BJ (cell line): ENCODE data around the gene LRRC71. TPM values are rescaled to one million over a fixed set of nuclear protein-coding genes. Genes with fewer than 3 reads are reported as not detected.

ENCODE experiments used
- CTCF ChIA-PET: fragments of 350-600 bp; formaldehyde crosslinking; extraction: SDS; loops from one replicate; lab custom pipeline; 2021; ENCODE audit warnings: antibody characterized with exemption, inconsistent platforms; lab: Yijun Ruan, JAX
- POLR2A ChIA-PET: fragments of 300-600 bp; sonication (Branson Sonifier 250); formaldehyde crosslinking; extraction: SDS; loops from one replicate; lab custom pipeline; 2021; ENCODE audit warnings: antibody characterized with exemption; lab: Charles Lee
- DNase-seq: peaks from one replicate; pipeline ENCODE4 v3.0.0-alpha.2; 2011; ENCODE audit warnings: low read depth
- H3K27me3 ChIP-seq: 2 replicates; pipeline ENCODE4 v1.6.0; 2011; ENCODE audit warnings: low read length; ENCODE audit not compliant: control insufficient read depth, insufficient read depth
- H3K36me3 ChIP-seq: 2 replicates; pipeline ENCODE4 v1.5.1; 2011; ENCODE audit warnings: low read length; ENCODE audit not compliant: control insufficient read depth, insufficient read depth
- H3K4me3 ChIP-seq: 2 replicates; pipeline ENCODE4 v1.5.1; 2011; ENCODE audit warnings: low read depth, mild to moderate bottlenecking, control low read depth, low read length
- CTCF ChIP-seq: IDR thresholded peaks from 2 replicates; pipeline ENCODE4 v1.5.1; 2011; ENCODE audit warnings: low read depth, mild to moderate bottlenecking, control low read depth, inconsistent platforms, low read length, moderate library complexity; ENCODE audit not compliant: insufficient read depth
- polyA plus RNA-seq: library from polyadenylated mRNA; depleted of rRNA; stranded (reverse); fragments of >200 nt; gene quantifications from 2 replicates; pipeline ENCODE4 v1.2.3, GENCODE V29; 2011

LRRC71 gene
- polyA plus RNA-seq, 1 experiment: 1.2 TPM

DNA sequence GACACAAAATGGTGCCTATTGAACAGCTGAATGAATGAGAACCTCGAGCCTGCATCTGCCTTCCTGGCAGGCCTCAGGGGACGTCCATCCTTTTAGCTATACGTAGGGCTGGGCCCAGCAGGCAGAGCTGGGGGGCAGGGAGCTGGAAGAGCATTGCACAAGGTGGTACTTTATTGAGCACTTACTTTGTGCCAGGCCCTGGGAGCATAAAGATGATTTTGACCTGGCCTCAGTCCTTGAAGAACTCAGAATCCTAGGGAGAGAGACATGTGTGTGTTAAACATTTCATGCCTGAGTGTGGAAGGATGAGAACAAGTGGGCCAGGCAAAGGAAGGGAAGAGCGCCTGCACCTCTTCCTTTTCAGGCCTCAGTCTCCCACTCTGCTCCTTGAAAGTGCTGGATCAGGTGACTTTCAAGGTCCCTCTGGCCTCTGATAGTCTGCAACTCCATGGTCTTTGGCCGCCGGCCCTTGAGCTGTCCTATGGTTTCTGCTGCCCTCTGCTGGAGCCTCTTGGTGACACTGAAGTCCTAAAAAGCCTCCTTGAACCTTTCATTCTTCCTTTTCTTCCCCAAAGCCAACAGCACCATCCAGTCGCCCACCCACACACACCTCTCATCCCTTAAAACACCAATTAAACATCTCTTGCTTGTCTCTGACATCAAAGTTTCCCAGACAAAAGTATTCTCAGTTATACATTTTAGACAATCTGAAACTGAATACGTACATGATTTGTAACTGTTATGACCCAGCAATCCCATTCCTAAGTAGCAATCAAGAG, 30.4 kb upstream of the LRRC71 start:
- Histone ChIP-seq H3K36me3 (no peaks in the 10 kb centered on the region), H3K4me3 (no peak overlapping the region), H3K27me3 (peaks cover 13% of the 10 kb centered on the region)
- ChIA-PET POLR2A (no interaction called here), CTCF (interaction anchor here (0.6 to 10.8 kb wide), 33 partner anchors 10 to 263 kb away, joined by 3 to 298 read pairs (median 5); partner anchors contain the start of genes INSRR, ISG20L2, LRRC71 and METTL25B)
- peak; percentile 86 for TF ChIP-seq CTCF
- no peak for DNase-seq

DNA sequence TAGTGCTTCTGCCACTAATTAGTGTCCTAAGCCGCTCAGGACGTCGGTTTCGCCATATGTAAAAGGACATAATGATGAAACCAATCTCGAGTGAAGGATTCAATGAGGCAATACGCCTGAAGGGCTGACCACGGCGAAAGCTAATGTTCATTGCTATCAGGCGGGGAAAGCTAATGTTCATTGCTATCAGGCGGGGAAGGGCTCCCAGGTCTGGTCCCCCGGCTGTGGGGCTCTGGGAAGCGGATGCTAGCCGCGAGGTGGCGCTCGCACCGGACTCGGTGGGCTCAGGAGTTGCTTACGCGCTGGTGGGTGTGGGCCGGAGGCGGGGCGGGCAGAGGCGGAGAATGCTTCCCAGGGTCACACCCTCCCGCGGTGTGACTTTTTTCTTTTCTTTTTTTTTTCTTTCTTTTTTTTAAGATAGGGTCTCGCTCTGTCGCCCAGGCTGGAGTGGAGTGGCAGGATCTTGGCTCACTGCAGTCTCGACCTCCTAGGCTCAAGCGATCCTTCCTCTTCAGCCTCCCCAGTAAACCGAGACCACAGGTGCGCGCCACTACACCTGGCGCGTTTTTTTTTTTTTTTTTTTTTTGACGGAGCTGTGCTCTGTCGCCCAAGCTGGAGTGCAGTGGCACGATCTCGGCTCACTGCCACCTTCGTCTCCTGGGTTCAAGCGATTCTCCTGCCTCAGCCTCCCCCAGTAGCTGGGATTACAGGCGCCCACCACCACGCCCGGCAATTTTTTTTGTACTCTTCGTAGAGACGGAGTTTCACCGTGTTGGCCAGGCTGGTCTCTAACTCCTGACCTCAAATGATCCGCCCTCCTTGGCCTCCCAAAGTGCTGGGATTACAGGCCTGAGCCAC, 28.0 kb upstream of the LRRC71 start:
- peak; percentile 91 for TF ChIP-seq CTCF
- peaks cover 2% of the 10 kb centered on the region; the same call in 1 of the 2 replicates for H3K27me3 ChIP-seq
- ChIA-PET CTCF (interaction anchor here (0.7 to 10.8 kb wide), 26 partner anchors 8 to 264 kb away, joined by 3 to 298 read pairs (median 5); partner anchors contain the start of genes INSRR, ISG20L2, LRRC71 and METTL25B), POLR2A (interaction anchor here (0.5 kb wide), 1 partner anchor 1118 kb away, joined by 10 read pairs; no protein-coding TSS in a partner anchor)
- peak overlapping the region; percentile 16 for H3K4me3 ChIP-seq
- no peak for DNase-seq
- H3K36me3 ChIP-seq: no peaks in the 10 kb centered on the region

- Histone ChIP-seq H3K36me3 (no peaks in the 10 kb centered on the region), H3K27me3 (no peaks in the 10 kb centered on the region; the same call in 1 of the 2 replicates), H3K4me3 (peak within 1 kb of the TSS; percentile 49)
- no peak for TF ChIP-seq CTCF
- CTCF ChIA-PET: interaction anchor here (0.6 to 10.8 kb wide), 19 partner anchors 8 to 233 kb away, joined by 3 to 298 read pairs (median 8); partner anchors contain the start of genes INSRR, ISG20L2, LRRC71 and METTL25B
- no peak for DNase-seq
- POLR2A ChIA-PET: interaction anchor here (0.5 kb wide), 1 partner anchor 1118 kb away, joined by 10 read pairs; no protein-coding TSS in a partner anchor
Measured at GRCh38 chr1:156893048-156893953, 27.1 kb upstream of the LRRC71 start, which contains the start of gene PEAR1. PEAR1 (plus strand) TSS chr1:156893718; CDS start chr1:156903927, 10,209 bp downstream.

DNA sequence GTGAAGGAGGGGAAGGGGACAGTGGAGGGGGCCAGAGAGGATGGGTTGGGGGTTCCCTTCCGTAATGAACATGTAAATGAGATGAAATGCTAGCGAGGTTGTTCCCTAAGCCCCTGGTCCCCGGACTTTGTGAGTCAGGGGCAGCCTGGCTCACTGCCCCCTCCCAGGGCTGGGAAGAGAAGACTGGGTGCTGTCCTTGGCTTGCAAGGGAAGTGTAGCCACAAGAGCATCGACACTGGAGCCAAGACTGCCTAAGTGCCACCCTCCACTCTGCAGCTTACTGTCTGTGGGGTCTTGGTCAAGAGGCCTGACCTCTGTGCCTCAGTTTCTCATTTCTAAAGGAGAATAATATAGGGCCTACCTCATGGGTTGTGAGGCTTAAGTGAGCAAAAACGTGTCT, 26.4 kb upstream of the LRRC71 start:
- DNase-seq: no peak
- H3K4me3 ChIP-seq: peak overlapping the region; percentile 49
- ChIA-PET POLR2A (no interaction called here), CTCF (interaction anchor here (1.3 to 9.4 kb wide), 9 partner anchors 31 to 234 kb away, joined by 3 to 298 read pairs (median 5); partner anchors contain the start of genes LRRC71, NES and NTRK1)
- no peaks in the 10 kb centered on the region for H3K36me3 ChIP-seq
- no peak for TF ChIP-seq CTCF
- no peaks in the 10 kb centered on the region for H3K27me3 ChIP-seq
